NT2/D1 (cell line): ENCODE measurements around the gene ITPKB.

Experiments
- YY1 ChIP-seq: IDR thresholded peaks from 2 replicates; pipeline ENCODE4 v1.6.1; 2011; ENCODE audit not compliant: insufficient read length, insufficient read depth
- ZNF274 ChIP-seq: IDR thresholded peaks from 2 replicates; pipeline ENCODE4 v1.6.1; 2011; ENCODE audit warnings: mild to moderate bottlenecking, low read depth, low read length

GRCh38 chr1:226736001-226736907 is 2.8 kb downstream of the ITPKB start:
- TF ChIP-seq ZNF274 (no peak), YY1 (no peak)
